ENCODE results near the gene GALNT17.
"Not testable (repeated sequence)": the region's sequence is repeated elsewhere in the genome, so short reads cannot be mapped to it uniquely, and the experiment has no call there.

The GALNT17 gene

GRCh38 chr7:71574153-71574860 lies 442.4 kb downstream of the GALNT17 start:
- DNase-seq = no peak

- no peak for DNase-seq
These were observed 448.1 kb downstream of the GALNT17 start for GRCh38 chr7:71580027-71580426.

GRCh38 chr7:71584256-71584655 lies 452.3 kb downstream of the GALNT17 start:
- DNase-seq = no peak

GRCh38 chr7:71591876-71592275 lies 459.9 kb downstream of the GALNT17 start:
- DNase-seq = no peak

GRCh38 chr7:71592388-71592787 lies 460.4 kb downstream of the GALNT17 start:
- DNase-seq = not testable (repeated sequence)

GRCh38 chr7:71594736-71595135 lies 462.8 kb downstream of the GALNT17 start:
- DNase-seq = peak; percentile 25

GRCh38 chr7:71595176-71595575 lies 463.2 kb downstream of the GALNT17 start:
- DNase-seq = peak; percentile 54

GRCh38 chr7:71598553-71598952 lies 466.6 kb downstream of the GALNT17 start:
- peak; percentile 44 for DNase-seq

GRCh38 chr7:71601851-71602250 lies 469.9 kb downstream of the GALNT17 start:
- no peak for DNase-seq

- DNase-seq = no peak
These were observed 473.0 kb downstream of the GALNT17 start for GRCh38 chr7:71604818-71605414.

- DNase-seq = peak; percentile 93
These were observed 480.0 kb downstream of the GALNT17 start for GRCh38 chr7:71611986-71612385.

- peak; percentile 76 for DNase-seq
These were observed 481.0 kb downstream of the GALNT17 start for GRCh38 chr7:71612911-71613310.

GRCh38 chr7:71613313-71613712 lies 481.4 kb downstream of the GALNT17 start:
- peak; percentile 61 for DNase-seq

GRCh38 chr7:71615017-71615416 lies 483.1 kb downstream of the GALNT17 start:
- peak; percentile 73 for DNase-seq

GRCh38 chr7:71616217-71616616 lies 484.3 kb downstream of the GALNT17 start:
- no peak for DNase-seq

- peak; percentile 91 for DNase-seq
These were observed 486.3 kb downstream of the GALNT17 start for GRCh38 chr7:71618278-71618677.

GRCh38 chr7:71625545-71625944 lies 493.6 kb downstream of the GALNT17 start:
- DNase-seq = no peak

- DNase-seq = peak; percentile 85
These were observed 494.3 kb downstream of the GALNT17 start for GRCh38 chr7:71626206-71626605.

- DNase-seq = peak; percentile 60
These were observed 495.7 kb downstream of the GALNT17 start for GRCh38 chr7:71627651-71628050.

GRCh38 chr7:71630516-71630915 lies 498.6 kb downstream of the GALNT17 start:
- DNase-seq = no peak

GRCh38 chr7:71633551-71634008 lies 501.6 kb downstream of the GALNT17 start:
- DNase-seq = peak; percentile 98

GRCh38 chr7:71635849-71636248 lies 503.9 kb downstream of the GALNT17 start:
- DNase-seq = not testable (repeated sequence)

GRCh38 chr7:71636329-71636728 lies 504.4 kb downstream of the GALNT17 start:
- DNase-seq = peak; percentile 47

GRCh38 chr7:71637578-71637977 lies 505.6 kb downstream of the GALNT17 start:
- peak; percentile 81 for DNase-seq

Data from fibroblast of skin of scalp (primary cell).